GM12874 (cell line): ENCODE data around the gene HPCA.

ENCODE experiments used
- TF ChIP-seq, protein P1 (sequence below): IDR thresholded peaks from 2 replicates; pipeline ENCODE4 v1.5.1; 2011; ENCODE audit warnings: low read depth, mild to moderate bottlenecking, control low read depth, low read length, moderate library complexity; ENCODE audit not compliant: insufficient read depth

Gene HPCA

DNA sequence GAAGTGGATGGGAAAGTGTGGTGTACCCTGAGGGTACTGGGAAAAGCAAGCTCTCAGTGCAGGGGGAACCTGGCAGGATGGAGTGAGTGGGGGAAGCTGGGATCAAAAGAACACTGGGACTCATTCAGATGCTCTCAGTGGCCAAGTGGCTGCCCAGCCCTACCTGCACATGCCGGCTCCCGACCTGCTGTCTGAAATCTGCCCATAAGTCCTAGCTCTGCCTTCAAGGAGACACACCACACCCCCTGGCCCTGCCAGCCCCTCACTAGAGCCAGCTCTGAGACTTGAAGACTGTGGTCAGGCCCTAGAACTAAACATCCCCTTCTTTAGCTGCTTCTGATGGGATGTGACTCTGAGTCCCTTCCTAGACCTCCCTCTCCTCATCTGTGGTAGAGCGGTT lies 12.7 kb downstream of the HPCA start:
- TF ChIP-seq, protein P1, sequence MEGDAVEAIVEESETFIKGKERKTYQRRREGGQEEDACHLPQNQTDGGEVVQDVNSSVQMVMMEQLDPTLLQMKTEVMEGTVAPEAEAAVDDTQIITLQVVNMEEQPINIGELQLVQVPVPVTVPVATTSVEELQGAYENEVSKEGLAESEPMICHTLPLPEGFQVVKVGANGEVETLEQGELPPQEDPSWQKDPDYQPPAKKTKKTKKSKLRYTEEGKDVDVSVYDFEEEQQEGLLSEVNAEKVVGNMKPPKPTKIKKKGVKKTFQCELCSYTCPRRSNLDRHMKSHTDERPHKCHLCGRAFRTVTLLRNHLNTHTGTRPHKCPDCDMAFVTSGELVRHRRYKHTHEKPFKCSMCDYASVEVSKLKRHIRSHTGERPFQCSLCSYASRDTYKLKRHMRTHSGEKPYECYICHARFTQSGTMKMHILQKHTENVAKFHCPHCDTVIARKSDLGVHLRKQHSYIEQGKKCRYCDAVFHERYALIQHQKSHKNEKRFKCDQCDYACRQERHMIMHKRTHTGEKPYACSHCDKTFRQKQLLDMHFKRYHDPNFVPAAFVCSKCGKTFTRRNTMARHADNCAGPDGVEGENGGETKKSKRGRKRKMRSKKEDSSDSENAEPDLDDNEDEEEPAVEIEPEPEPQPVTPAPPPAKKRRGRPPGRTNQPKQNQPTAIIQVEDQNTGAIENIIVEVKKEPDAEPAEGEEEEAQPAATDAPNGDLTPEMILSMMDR = no peak

GRCh38 chr1:32899586-32900296 lies 13.4 kb downstream of the HPCA start:
- TF ChIP-seq, protein P1 = no peak

DNA sequence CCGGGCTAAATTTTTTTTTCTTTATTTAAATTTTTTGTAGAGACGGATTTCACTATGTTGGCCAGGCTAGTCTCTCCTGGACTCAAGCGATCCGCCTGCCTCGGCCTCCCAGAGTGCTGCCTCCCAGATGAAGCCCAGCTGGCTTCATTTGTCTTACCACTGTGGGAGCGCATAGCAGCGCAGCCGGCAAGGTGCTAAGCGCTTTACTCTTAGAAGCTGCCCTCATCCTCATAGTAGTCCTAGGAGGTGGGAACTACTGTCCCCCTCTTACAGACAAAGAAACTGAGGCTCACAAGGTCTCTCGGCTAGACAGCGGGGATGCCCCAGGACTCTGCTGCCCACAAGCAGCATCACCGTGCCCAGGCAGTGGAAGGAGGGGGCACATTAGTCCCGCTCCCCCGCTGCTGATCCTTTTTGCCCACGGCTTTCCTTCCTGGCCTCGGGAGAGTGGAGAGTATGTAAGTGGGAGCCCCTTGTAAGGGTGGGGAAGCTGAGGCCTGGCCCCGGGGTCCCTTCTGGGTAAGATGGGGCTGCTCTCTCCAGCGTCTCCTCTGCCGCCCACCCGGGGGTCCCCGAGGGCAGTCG lies 14.2 kb downstream of the HPCA start:
- TF ChIP-seq, protein P1 = no peak

- TF ChIP-seq, protein P1 = no peak
Measured at GRCh38 chr1:32900956-32901822, 14.9 kb downstream of the HPCA start, which contains the start of gene TMEM54. TMEM54 (minus strand) TSS chr1:32901389; CDS start chr1:32901238, 151 bp downstream.

GRCh38 chr1:32901823-32902534 lies 15.7 kb downstream of the HPCA start:
- TF ChIP-seq, protein P1 = no peak

GRCh38 chr1:32902535-32902920 lies 16.2 kb downstream of the HPCA start:
- TF ChIP-seq, protein P1 = no peak
